Measurements from ENCODE around the gene CASP9. TPM values are rescaled to one million over a fixed set of nuclear protein-coding genes. Genes with fewer than 3 reads are reported as not detected.

The CASP9 gene
- total RNA-seq, 1 donor from 2014 or later = 8.5 TPM

DNA sequence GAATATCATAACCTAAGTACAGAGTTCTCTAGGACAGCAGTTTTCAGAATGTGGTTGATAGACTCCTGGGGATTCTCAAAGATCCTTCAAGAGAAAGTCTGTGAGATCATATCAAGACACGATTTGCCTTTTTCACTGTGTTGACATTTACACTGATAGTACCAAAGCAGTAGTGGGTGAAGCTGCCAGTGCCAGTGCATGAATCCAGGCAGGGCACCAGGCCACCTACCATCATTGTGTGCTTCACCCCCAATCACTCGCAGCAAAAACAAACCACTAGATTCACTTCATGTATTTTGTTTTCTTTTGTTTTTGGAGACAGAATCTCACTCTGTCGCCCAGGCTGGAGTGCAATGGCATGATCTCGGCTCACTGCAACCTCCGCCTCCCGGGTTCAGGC, 26.6 kb upstream of the CASP9 start:
- Histone ChIP-seq H4K20me1 (ENCODE audit: insufficient read depth, low read length) (no peaks in the 10 kb centered on the region), H3K79me2 (ENCODE audit: insufficient read depth, low read length) (no peaks in the 10 kb centered on the region), H3K9ac (ENCODE audit: low read length) (no peak overlapping the region), H3K27me3 (ENCODE audit: insufficient read depth, low read length) (no peaks in the 10 kb centered on the region), H3K9me3 (ENCODE audit: insufficient read depth, low read depth, low read length) (no peaks in the 10 kb centered on the region), H3K27ac (ENCODE audit: low read depth, low read length) (no peak overlapping the region), H2AFZ (ENCODE audit: low read depth, low read length) (no peak overlapping the region), H3K4me2 (ENCODE audit: low read length) (no peak overlapping the region), H3K4me1 (ENCODE audit: insufficient read depth, low read length) (no peaks in the 10 kb centered on the region), H3K4me3 (ENCODE audit: insufficient read depth, low read depth, low read length) (no peak overlapping the region), H3K36me3 (ENCODE audit: insufficient read depth, low read length) (peaks cover 12% of the 10 kb centered on the region)
- Mint-ChIP-seq H3K27ac (ENCODE audit: unreplicated experiment) (no peak overlapping the region), H3K4me1 (ENCODE audit: low read depth, unreplicated experiment) (no peaks in the 10 kb centered on the region), H3K36me3 (ENCODE audit: low read depth, unreplicated experiment) (peaks cover 3% of the 10 kb centered on the region), H3K9me3 (ENCODE audit: unreplicated experiment) (no peaks in the 10 kb centered on the region), H3K4me3 (ENCODE audit: unreplicated experiment) (no peak overlapping the region), H3K27me3 (ENCODE audit: low read depth, unreplicated experiment) (no peaks in the 10 kb centered on the region)
- no peak for TF ChIP-seq EZH2 (IDR thresholded peaks at IDR 0.05; ENCODE audit: insufficient read depth, low read length)
- TF ChIP-seq, protein P1, sequence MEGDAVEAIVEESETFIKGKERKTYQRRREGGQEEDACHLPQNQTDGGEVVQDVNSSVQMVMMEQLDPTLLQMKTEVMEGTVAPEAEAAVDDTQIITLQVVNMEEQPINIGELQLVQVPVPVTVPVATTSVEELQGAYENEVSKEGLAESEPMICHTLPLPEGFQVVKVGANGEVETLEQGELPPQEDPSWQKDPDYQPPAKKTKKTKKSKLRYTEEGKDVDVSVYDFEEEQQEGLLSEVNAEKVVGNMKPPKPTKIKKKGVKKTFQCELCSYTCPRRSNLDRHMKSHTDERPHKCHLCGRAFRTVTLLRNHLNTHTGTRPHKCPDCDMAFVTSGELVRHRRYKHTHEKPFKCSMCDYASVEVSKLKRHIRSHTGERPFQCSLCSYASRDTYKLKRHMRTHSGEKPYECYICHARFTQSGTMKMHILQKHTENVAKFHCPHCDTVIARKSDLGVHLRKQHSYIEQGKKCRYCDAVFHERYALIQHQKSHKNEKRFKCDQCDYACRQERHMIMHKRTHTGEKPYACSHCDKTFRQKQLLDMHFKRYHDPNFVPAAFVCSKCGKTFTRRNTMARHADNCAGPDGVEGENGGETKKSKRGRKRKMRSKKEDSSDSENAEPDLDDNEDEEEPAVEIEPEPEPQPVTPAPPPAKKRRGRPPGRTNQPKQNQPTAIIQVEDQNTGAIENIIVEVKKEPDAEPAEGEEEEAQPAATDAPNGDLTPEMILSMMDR (IDR thresholded peaks at IDR 0.05; ENCODE audit: insufficient read depth, low read depth, low read length) = no peak
- FAIRE-seq (no peak), DNase-seq (ENCODE audit: low read depth) (no peak)

DNA sequence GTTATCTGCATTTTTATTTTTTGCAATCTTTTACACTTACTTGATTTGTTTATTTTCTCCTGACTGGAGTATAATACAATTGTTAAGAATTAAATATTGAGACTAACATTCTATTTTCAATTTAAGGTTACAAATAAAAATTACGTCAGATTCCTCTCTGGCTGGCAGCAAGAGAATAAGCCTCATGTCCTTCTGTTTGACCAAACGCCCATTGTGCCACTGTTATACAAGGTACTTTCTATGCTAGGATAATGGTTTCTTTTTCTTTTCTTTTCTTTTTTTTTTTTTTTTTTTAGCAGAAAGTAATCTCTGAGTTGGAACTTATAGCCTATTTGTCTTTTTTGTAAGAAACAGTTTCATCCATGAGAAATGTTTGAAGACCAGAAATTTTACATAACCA, 22.6 kb upstream of the CASP9 start:
- FAIRE-seq (no peak), DNase-seq (ENCODE audit: low read depth) (no peak)
- Histone ChIP-seq H3K9ac (ENCODE audit: low read length) (no peak overlapping the region), H3K79me2 (ENCODE audit: insufficient read depth, low read length) (no peaks in the 10 kb centered on the region), H3K9me3 (ENCODE audit: insufficient read depth, low read depth, low read length) (no peaks in the 10 kb centered on the region), H2AFZ (ENCODE audit: low read depth, low read length) (no peak overlapping the region), H3K4me2 (ENCODE audit: low read length) (no peak overlapping the region), H3K4me1 (ENCODE audit: insufficient read depth, low read length) (peaks cover 15% of the 10 kb centered on the region), H3K4me3 (ENCODE audit: insufficient read depth, low read depth, low read length) (no peak overlapping the region), H4K20me1 (ENCODE audit: insufficient read depth, low read length) (no peaks in the 10 kb centered on the region), H3K36me3 (ENCODE audit: insufficient read depth, low read length) (peaks cover 30% of the 10 kb centered on the region), H3K27me3 (ENCODE audit: insufficient read depth, low read length) (no peaks in the 10 kb centered on the region), H3K27ac (ENCODE audit: low read depth, low read length) (no peak overlapping the region)
- no peak overlapping the region for H3K4me3 Mint-ChIP-seq (ENCODE audit: unreplicated experiment)
- H3K27me3 Mint-ChIP-seq (ENCODE audit: low read depth, unreplicated experiment) = no peaks in the 10 kb centered on the region
- H3K36me3 Mint-ChIP-seq (ENCODE audit: low read depth, unreplicated experiment) = peaks cover 7% of the 10 kb centered on the region
- H3K27ac Mint-ChIP-seq (ENCODE audit: unreplicated experiment) = no peak overlapping the region
- TF ChIP-seq, protein P1 (IDR thresholded peaks at IDR 0.05; ENCODE audit: insufficient read depth, low read depth, low read length) = no peak
- TF ChIP-seq EZH2 (IDR thresholded peaks at IDR 0.05; ENCODE audit: insufficient read depth, low read length) = no peak
- H3K4me1 Mint-ChIP-seq (ENCODE audit: low read depth, unreplicated experiment) = peaks cover 12% of the 10 kb centered on the region
- H3K9me3 Mint-ChIP-seq (ENCODE audit: unreplicated experiment) = no peaks in the 10 kb centered on the region

DNA sequence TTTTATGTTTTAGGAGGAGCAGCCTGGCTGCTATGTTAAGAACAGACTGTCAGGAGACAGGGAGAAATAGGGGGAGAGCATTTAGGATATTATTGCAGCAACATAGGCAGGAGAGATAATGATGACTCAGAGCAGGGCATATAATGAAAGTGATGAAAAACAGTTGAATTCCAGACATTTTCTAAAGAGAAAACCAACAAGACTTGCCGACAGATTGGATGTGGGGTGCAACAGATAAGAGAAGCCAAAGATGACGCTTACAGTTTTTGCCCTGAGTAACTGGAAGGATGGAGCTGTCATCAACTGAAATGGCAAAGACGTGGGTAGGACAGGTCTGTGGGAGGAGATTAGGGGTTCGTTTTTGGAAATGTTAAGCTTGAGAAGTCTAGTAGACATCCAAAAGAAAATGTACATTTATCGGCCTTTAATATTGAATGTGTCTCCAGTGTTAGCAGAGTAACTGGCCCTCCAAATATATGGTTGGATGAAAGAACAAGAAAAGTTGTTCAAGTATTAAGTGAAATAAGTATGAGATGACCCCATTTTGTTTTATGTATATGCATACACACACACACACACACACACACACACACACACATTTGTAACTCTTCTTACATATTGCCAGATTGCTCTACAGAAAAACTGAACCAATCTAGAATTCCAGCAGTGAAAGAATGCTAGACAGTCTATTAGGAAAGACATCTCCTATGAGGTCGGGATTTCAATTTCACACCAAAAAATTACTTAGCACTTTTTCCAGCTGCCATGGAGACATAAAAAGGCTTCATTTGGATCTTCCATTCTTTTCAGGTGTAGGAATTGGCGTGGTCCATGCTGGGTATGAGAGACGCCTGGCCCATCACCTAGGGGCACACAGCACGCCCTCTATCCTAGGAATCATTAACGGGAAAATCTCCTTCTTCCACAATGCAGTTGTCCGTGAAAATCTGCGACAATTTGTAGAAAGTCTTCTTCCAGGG, 19.9 kb upstream of the CASP9 start:
- Mint-ChIP-seq H3K4me3 (ENCODE audit: unreplicated experiment) (no peak overlapping the region), H3K36me3 (ENCODE audit: low read depth, unreplicated experiment) (peaks cover 14% of the 10 kb centered on the region), H3K9me3 (ENCODE audit: unreplicated experiment) (no peaks in the 10 kb centered on the region), H3K27me3 (ENCODE audit: low read depth, unreplicated experiment) (no peaks in the 10 kb centered on the region), H3K4me1 (ENCODE audit: low read depth, unreplicated experiment) (peaks cover 20% of the 10 kb centered on the region), H3K27ac (ENCODE audit: unreplicated experiment) (peak overlapping the region; percentile 66)
- no peak for FAIRE-seq
- Histone ChIP-seq H3K27ac (ENCODE audit: low read depth, low read length) (peak overlapping the region; percentile 40), H2AFZ (ENCODE audit: low read depth, low read length) (no peak overlapping the region), H3K27me3 (ENCODE audit: insufficient read depth, low read length) (no peaks in the 10 kb centered on the region), H3K36me3 (ENCODE audit: insufficient read depth, low read length) (peaks cover 43% of the 10 kb centered on the region), H3K79me2 (ENCODE audit: insufficient read depth, low read length) (no peaks in the 10 kb centered on the region), H3K9me3 (ENCODE audit: insufficient read depth, low read depth, low read length) (no peaks in the 10 kb centered on the region), H3K9ac (ENCODE audit: low read length) (no peak overlapping the region), H3K4me2 (ENCODE audit: low read length) (peak overlapping the region; percentile 50), H3K4me3 (ENCODE audit: insufficient read depth, low read depth, low read length) (no peak overlapping the region), H4K20me1 (ENCODE audit: insufficient read depth, low read length) (no peaks in the 10 kb centered on the region), H3K4me1 (ENCODE audit: insufficient read depth, low read length) (peaks cover 15% of the 10 kb centered on the region)
- peak; percentile 84 for DNase-seq (ENCODE audit: low read depth)
- TF ChIP-seq, protein P1 (IDR thresholded peaks at IDR 0.05; ENCODE audit: insufficient read depth, low read depth, low read length) = no peak
- TF ChIP-seq EZH2 (IDR thresholded peaks at IDR 0.05; ENCODE audit: insufficient read depth, low read length) = no peak
